CD4-positive, alpha-beta T cell treated with Interleukin-17A for 1 hour (primary cell): ENCODE results near the gene CRACR2B.

ENCODE experiments used
- DNase-seq: peaks from one replicate; pipeline ENCODE4 v3.0.0-alpha.2; 2020

Gene CRACR2B

GRCh38 chr11:839875-840617 lies 12.3 kb downstream of the CRACR2B start:
- no peak for DNase-seq

GRCh38 chr11:841981-842369 lies 14.3 kb downstream of the CRACR2B start:
- no peak for DNase-seq

- DNase-seq = peak; percentile 90
These were observed 14.8 kb downstream of the CRACR2B start, which contains the start of the genes POLR2L and TSPAN4 for GRCh38 chr11:842370-843002. Gene POLR2L, minus strand, starts transcription at chr11:842529. Its CDS starts 21 bp downstream, at chr11:842508. Gene TSPAN4, plus strand, starts transcription at chr11:842852. Its CDS starts 7,453 bp downstream, at chr11:850305.

GRCh38 chr11:843086-843734 lies 15.5 kb downstream of the CRACR2B start:
- DNase-seq = no peak

- no peak for DNase-seq
These were observed 16.3 kb downstream of the CRACR2B start for GRCh38 chr11:843818-844692.

- DNase-seq = no peak
These were observed 17.2 kb downstream of the CRACR2B start for GRCh38 chr11:844693-845644.

GRCh38 chr11:845872-846495 lies 18.3 kb downstream of the CRACR2B start:
- no peak for DNase-seq

GRCh38 chr11:846496-847098 lies 18.9 kb downstream of the CRACR2B start:
- no peak for DNase-seq

GRCh38 chr11:847876-848275 lies 20.2 kb downstream of the CRACR2B start:
- no peak for DNase-seq

GRCh38 chr11:848380-848931 lies 20.7 kb downstream of the CRACR2B start:
- peak; percentile 70 for DNase-seq

GRCh38 chr11:849104-849824 lies 21.5 kb downstream of the CRACR2B start:
- peak; percentile 44 for DNase-seq

- no peak for DNase-seq
These were observed 22.4 kb downstream of the CRACR2B start for GRCh38 chr11:849951-850774.

- no peak for DNase-seq
These were observed 23.4 kb downstream of the CRACR2B start for GRCh38 chr11:850775-851763.

GRCh38 chr11:852762-853161 lies 25.0 kb downstream of the CRACR2B start:
- no peak for DNase-seq

GRCh38 chr11:853682-854448 lies 26.1 kb downstream of the CRACR2B start:
- DNase-seq = no peak

GRCh38 chr11:854601-855329 lies 27.0 kb downstream of the CRACR2B start:
- DNase-seq = no peak
